Measurements from ENCODE around the gene GCAT. TPM values are rescaled to one million over a fixed set of nuclear protein-coding genes. Genes with fewer than 3 reads are reported as not detected.

The GCAT gene
- total and polyA plus RNA-seq, 2 of the 13 experiments (the other 11 are each of a cell fraction or from before 2014, with no cell fraction given) = 28.0 to 50.3 TPM

GRCh38 chr22:37824674-37825641 is 17.2 kb downstream of the GCAT start:
- no peaks in the 10 kb centered on the region for H4K20me1 ChIP-seq (ENCODE audit: insufficient read depth, low read length)
- peaks cover 39% of the 10 kb centered on the region for H3K4me1 ChIP-seq (ENCODE audit: insufficient read depth, low read length)
- H3K4me2 ChIP-seq (ENCODE audit: low read depth, low read length) = no peak overlapping the region
- intact Hi-C loops (cut with micrococcal nuclease; ENCODE audit: unreplicated experiment) (no loop called here), in situ Hi-C loops (cut with HindIII; ENCODE audit: extremely low pct_ligation_motif_present, low pct_unique_long_range_greater_than_20kb) (no loop called here)
- no peak overlapping the region for H3K4me3 ChIP-seq (replicated peaks in 1 of 3; ENCODE audit: insufficient read depth in 1 of 3, low read depth in 2 of 3, low read length in 3 of 3)
- no peak overlapping the region for H2AFZ ChIP-seq (ENCODE audit: low read length)
- H3K9ac ChIP-seq (ENCODE audit: insufficient read depth, low read depth, low read length) = no peak overlapping the region
- TF ChIP-seq REXO4 (CRISPR knock-in tag; IDR thresholded peaks at IDR 0.05; ENCODE audit: borderline replicate concordance) (no peak), AGO2 (optimal IDR thresholded peaks at IDR 0.05; ENCODE audit: low read depth, low read length) (peak; percentile 53)
- ChIA-PET POLR2A (interaction anchor here (0.8 to 1.1 kb wide), 2 partner anchors 15 to 19 kb away, joined by 3 read pairs; partner anchors contain the start of gene ANKRD54), CTCF (ENCODE audit: low intra/inter-chr PET ratio, low total read pairs) (no interaction called here)
- DNase-seq (ENCODE audit: low spot score) (no peak), FAIRE-seq (no peak), ATAC-seq (no peak)
- no peaks in the 10 kb centered on the region for H3K79me2 ChIP-seq (ENCODE audit: insufficient read depth, low read length)
- no peaks in the 10 kb centered on the region for H3K27me3 ChIP-seq (ENCODE audit: control insufficient read depth in 1 of 2, insufficient read depth in 2 of 2, low read length in 2 of 2)
- BruUV-seq (replicated peaks) = no TSS peak
- H3K9me3 ChIP-seq (ENCODE audit: low read length) = no peaks in the 10 kb centered on the region
- H3K27ac ChIP-seq (ENCODE audit: extremely low read length, insufficient read depth, low read length) = no peak overlapping the region
- peaks cover 3 to 4% of the 10 kb centered on the region in 2 experiments; a peak in 3 of 5 replicates for H3K36me3 ChIP-seq (replicated peaks in 1 of 2; ENCODE audit: control insufficient read depth in 1 of 2, insufficient read depth in 2 of 2, low read length in 2 of 2)
- WGBS (ENCODE audit: low lambda C conversion rate) = 96% methylated on average over 111 of the region's 135 CpGs

DNA sequence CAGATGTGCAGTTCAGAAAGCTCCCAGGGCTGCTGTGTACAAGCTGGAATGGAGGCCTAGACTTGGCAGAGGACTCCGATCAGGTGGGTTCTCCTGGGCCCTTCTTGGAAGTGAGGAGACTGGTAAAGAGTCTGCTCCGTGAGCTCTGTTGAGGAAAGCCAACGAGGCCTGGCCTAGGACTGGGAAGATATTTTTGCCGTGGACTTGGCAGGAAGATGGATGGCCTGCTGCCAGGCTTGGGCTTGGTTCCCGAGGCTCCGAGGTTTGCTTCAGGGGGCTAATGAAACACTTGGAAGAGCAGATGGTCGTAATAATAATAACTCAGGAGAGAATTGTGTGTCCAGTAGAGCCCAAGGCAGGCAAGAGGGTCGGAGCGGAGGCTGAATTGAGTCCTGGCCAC is 19.3 kb downstream of the GCAT start:
- ChIA-PET CTCF (ENCODE audit: low intra/inter-chr PET ratio, low total read pairs) (no interaction called here), POLR2A (interaction anchor here (1.6 kb wide), 1 partner anchor 9 kb away, joined by 8 read pairs; no protein-coding TSS in a partner anchor)
- H3K27ac ChIP-seq (ENCODE audit: extremely low read length, insufficient read depth, low read length) = no peak overlapping the region
- no peak overlapping the region for H3K4me3 ChIP-seq (replicated peaks in 1 of 3; ENCODE audit: insufficient read depth in 1 of 3, low read depth in 2 of 3, low read length in 3 of 3)
- no peaks in the 10 kb centered on the region for H4K20me1 ChIP-seq (ENCODE audit: insufficient read depth, low read length)
- BruUV-seq (replicated peaks) = no TSS peak
- no peak overlapping the region for H2AFZ ChIP-seq (ENCODE audit: low read length)
- in situ Hi-C loops (cut with HindIII; ENCODE audit: extremely low pct_ligation_motif_present, low pct_unique_long_range_greater_than_20kb) = no loop called here
- H3K9me3 ChIP-seq (ENCODE audit: low read length) = no peaks in the 10 kb centered on the region
- no peak overlapping the region for H3K4me2 ChIP-seq (ENCODE audit: low read depth, low read length)
- WGBS (ENCODE audit: low lambda C conversion rate) = 74% methylated on average over 9 of the region's 9 CpGs
- ATAC-seq = no peak
- no peak for DNase-seq (ENCODE audit: low spot score)
- intact Hi-C loops (cut with micrococcal nuclease; ENCODE audit: unreplicated experiment) = no loop called here
- no peaks in the 10 kb centered on the region for H3K79me2 ChIP-seq (ENCODE audit: insufficient read depth, low read length)
- no peak overlapping the region for H3K9ac ChIP-seq (ENCODE audit: insufficient read depth, low read depth, low read length)
- no peaks in the 10 kb centered on the region for H3K27me3 ChIP-seq (ENCODE audit: control insufficient read depth in 1 of 2, insufficient read depth in 2 of 2, low read length in 2 of 2)
- peaks cover 28% of the 10 kb centered on the region for H3K4me1 ChIP-seq (ENCODE audit: insufficient read depth, low read length)
- H3K36me3 ChIP-seq (replicated peaks in 1 of 2; ENCODE audit: control insufficient read depth in 1 of 2, insufficient read depth in 2 of 2, low read length in 2 of 2) = peaks cover 16 to 23% of the 10 kb centered on the region in 2 experiments
- no peak for FAIRE-seq
- TF ChIP-seq ZNF615 (CRISPR knock-in tag; IDR thresholded peaks at IDR 0.05; ENCODE audit: borderline replicate concordance) = no peak
